Measurements from ENCODE around the gene ARSB.
"Not testable (repeated sequence)": the region's sequence is repeated elsewhere in the genome, so short reads cannot be mapped to it uniquely, and the experiment has no call there.

The ARSB gene

GRCh38 chr5:78896132-78896531 is 89.0 kb downstream of the ARSB start:
- DNase-seq: no peak

- DNase-seq: no peak
These were observed 89.5 kb downstream of the ARSB start for GRCh38 chr5:78895616-78896015.

- DNase-seq: no peak
These were observed 91.0 kb downstream of the ARSB start for GRCh38 chr5:78893940-78894677.

- no peak for DNase-seq
These were observed 94.3 kb downstream of the ARSB start for GRCh38 chr5:78890667-78891379.

- no peak for DNase-seq
These were observed 95.6 kb downstream of the ARSB start for GRCh38 chr5:78889369-78890140.

- no peak for DNase-seq
These were observed 96.3 kb downstream of the ARSB start for GRCh38 chr5:78888580-78889368.

GRCh38 chr5:78887384-78888118 is 97.6 kb downstream of the ARSB start:
- peak; percentile 25 to 56 for DNase-seq

- DNase-seq: peak in 1 of 2 experiments; percentile 40
These were observed 98.5 kb downstream of the ARSB start for GRCh38 chr5:78886341-78887230.

- DNase-seq: no peak
These were observed 103.2 kb downstream of the ARSB start for GRCh38 chr5:78881884-78882283.

- DNase-seq: no peak
These were observed 105.6 kb downstream of the ARSB start for GRCh38 chr5:78879516-78879915.

- not testable (repeated sequence) for DNase-seq
These were observed 119.0 kb downstream of the ARSB start for GRCh38 chr5:78866076-78866475.

GRCh38 chr5:78858364-78858763 is 126.7 kb downstream of the ARSB start:
- DNase-seq: no peak

GRCh38 chr5:78855026-78855425 is 130.1 kb downstream of the ARSB start:
- DNase-seq: no peak

GRCh38 chr5:78851891-78852290 is 133.2 kb downstream of the ARSB start:
- not testable (repeated sequence) for DNase-seq

- no peak for DNase-seq
These were observed 139.6 kb downstream of the ARSB start for GRCh38 chr5:78845470-78845869.

- no peak for DNase-seq
These were observed 141.7 kb downstream of the ARSB start for GRCh38 chr5:78843436-78843835.

- DNase-seq: no peak
These were observed 143.3 kb downstream of the ARSB start for GRCh38 chr5:78841767-78842166.

- no peak for DNase-seq
These were observed 146.4 kb downstream of the ARSB start for GRCh38 chr5:78838753-78839152.

- DNase-seq: no peak
These were observed 147.3 kb downstream of the ARSB start for GRCh38 chr5:78837836-78838235.

GRCh38 chr5:78835176-78835575 is 149.9 kb downstream of the ARSB start:
- no peak for DNase-seq

GRCh38 chr5:78833284-78833683 is 151.8 kb downstream of the ARSB start:
- DNase-seq: no peak

Measured in Kasumi-1 (cell line).